Measurements from ENCODE around the gene ITGB4.

ITGB4 gene

GRCh38 chr17:75723171-75723930 is 2.1 kb downstream of the ITGB4 start:
- no peak for TF ChIP-seq CTCF (IDR thresholded peaks at IDR 0.05; ENCODE audit: low read depth, low read length)
- no peak for DNase-seq (ENCODE audit: extremely low read depth, low read depth)

- TF ChIP-seq CTCF (IDR thresholded peaks at IDR 0.05; ENCODE audit: low read depth, low read length) = no peak
- no peak for DNase-seq (ENCODE audit: extremely low read depth, low read depth)
Observed at GRCh38 chr17:75724016-75725003, 3.1 kb downstream of the ITGB4 start.

- DNase-seq (ENCODE audit: extremely low read depth, low read depth) = no peak
- no peak for TF ChIP-seq CTCF (IDR thresholded peaks at IDR 0.05; ENCODE audit: low read depth, low read length)
Observed at GRCh38 chr17:75725504-75725903, 4.2 kb downstream of the ITGB4 start.

- DNase-seq (ENCODE audit: extremely low read depth, low read depth) = no peak
- no peak for TF ChIP-seq CTCF (IDR thresholded peaks at IDR 0.05; ENCODE audit: low read depth, low read length)
Observed at GRCh38 chr17:75727391-75727790, 6.1 kb downstream of the ITGB4 start.

- no peak for TF ChIP-seq CTCF (IDR thresholded peaks at IDR 0.05; ENCODE audit: low read depth, low read length)
- no peak for DNase-seq (ENCODE audit: extremely low read depth, low read depth)
Observed at GRCh38 chr17:75729351-75729750, 8.1 kb downstream of the ITGB4 start.

- no peak for TF ChIP-seq CTCF (IDR thresholded peaks at IDR 0.05; ENCODE audit: low read depth, low read length)
- DNase-seq (ENCODE audit: extremely low read depth, low read depth) = no peak
Observed at GRCh38 chr17:75730065-75730464, 8.8 kb downstream of the ITGB4 start.
